DND-41 (cell line): ENCODE results near the gene HCRTR1.

Experiments used
- CTCF ChIP-seq: IDR thresholded peaks from 2 replicates; pipeline ENCODE4 v1.5.1; 2012; ENCODE audit warnings: borderline replicate concordance, low read length, moderate library complexity, mild to moderate bottlenecking; ENCODE audit not compliant: poor library complexity, severe bottlenecking; ENCODE audit errors: extremely low read depth
- EZH2 ChIP-seq: IDR thresholded peaks from 3 replicates; pipeline ENCODE4 v1.6.1; 2012; ENCODE audit warnings: borderline replicate concordance, low read depth, mild to moderate bottlenecking, moderate library complexity, low read length, inconsistent platforms; ENCODE audit not compliant: severe bottlenecking

GRCh38 chr1:31624731-31625514 is 7.4 kb downstream of the HCRTR1 start:
- TF ChIP-seq EZH2: no peak
- no peak for TF ChIP-seq CTCF
